ENCODE results near the gene NEMP1.
"Not testable (repeated sequence)": the region's sequence is repeated elsewhere in the genome, so short reads cannot be mapped to it uniquely, and the experiment has no call there.

The NEMP1 gene

DNA sequence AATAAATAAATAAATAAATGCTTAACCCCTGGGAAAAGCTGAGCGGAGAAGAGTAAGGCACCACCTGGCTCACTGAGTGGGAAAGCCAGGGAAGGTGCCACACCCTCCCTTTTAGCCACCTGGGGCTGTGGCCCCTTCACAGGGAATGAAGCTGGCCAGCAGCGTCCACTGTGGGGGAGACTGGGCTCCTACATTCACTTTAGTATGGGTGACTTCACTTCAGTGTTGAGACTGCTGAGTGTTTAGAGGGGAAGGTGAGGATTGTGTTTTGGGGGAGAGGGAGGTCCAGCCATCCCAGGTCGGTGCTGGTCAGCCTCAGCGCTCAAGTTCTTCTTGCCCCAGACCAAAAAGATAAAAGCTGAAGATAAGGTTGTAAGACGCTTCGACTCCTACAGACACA, 11.9 kb upstream of the NEMP1 start:
- no peak for DNase-seq

DNA sequence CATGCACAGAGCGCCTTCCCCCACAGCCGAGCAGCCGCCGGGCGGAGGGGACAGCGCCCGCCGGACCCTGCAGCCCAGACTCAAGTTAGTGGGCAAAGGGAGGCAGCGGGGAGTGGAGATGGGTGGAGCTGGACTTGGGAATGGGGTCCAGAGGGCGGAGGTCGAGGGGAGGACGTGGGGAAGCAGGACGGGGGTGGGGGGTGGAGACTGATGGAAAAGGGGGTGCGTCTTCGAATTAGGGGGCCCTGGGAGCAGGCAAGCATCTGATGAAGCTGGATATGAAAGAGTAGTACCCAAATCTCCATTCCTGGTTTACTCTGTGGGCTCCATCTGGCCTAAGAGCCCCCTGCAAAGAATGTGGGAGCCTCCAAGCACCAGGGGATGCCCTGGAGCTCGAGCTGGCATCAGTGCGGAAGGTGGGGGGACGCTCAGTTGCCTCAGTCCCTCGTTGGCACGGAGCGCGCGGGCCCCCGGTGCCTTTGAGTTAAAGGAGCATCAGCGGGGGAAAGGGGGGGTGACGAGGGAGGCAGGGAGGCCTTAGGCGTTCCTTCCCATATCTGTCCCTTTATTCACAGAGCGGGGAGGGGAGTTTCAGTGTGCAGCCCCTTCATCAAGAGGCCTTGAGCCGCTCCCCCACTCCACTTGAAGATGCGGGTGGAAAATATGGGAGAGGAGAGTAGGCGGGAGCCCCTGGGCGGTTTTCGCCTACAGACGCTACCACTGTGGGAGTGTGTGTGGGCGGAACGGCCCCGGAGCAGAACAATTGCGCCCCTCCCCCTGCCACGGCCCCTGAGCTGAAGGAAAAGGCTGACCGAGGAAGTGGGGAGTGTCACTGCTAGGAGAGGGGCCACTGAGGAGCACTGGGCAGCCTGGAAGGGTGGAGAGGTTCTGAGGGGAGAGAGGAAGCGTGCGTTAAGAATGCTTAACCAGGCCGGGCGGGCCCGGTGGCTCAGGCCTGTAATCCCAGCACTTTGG, 11.0 kb upstream of the NEMP1 start:
- peak in 13 of 14 donors; percentile 19 to 70 (median 56) for DNase-seq

DNA sequence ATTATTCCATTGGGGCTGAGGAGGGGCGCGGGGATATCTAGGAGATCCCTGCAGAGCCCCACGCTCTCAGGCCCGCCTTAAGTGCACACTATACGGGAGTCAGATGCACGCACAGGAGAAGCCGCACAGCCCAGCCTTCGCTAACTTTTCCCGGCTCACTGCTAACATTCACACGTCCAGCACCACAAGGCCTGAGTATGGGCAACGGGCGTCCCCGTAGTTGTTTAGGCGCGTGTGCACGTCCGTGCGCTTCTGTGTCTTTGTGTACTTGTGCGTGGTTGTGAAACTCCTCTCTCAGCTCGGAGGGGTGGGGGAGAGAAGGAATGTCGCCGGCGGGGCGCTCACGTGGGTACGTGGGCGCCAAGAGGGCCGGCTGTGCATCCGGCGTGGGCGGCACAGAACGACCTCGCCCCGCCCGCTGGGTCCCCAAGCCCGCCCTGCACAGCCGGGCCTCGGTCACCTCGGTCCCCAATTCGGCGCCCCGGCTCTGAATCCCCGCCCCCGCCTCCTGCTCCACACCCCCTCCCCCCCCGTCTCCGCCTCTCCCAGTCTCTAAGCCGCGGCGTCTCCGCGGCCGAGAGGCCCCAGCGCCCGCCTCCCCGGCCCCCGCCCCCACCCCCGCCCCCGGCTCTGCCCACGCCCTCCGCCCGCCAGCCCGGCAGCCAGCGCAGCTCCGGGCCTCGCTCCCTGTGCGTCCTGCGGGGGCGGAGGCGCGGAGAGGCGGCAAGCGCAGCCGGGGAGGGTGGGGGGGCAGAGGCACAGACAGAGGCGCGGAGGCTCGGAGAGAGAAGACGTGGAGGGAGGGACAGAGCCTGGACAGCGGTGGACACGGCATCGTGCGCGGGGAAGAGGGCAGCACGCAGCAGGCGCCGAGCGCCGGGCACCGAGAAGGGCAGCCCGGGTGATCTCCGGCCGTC, 10.0 kb upstream of the NEMP1 start, which contains the start of gene NAB2:
NAB2 (plus strand) TSS at position 761 of the 917 bp plus-strand sequence. CDS start 158 bp downstream, outside the sequence.
- DNase-seq = peak; percentile 31 to 96 (median 84)

DNA sequence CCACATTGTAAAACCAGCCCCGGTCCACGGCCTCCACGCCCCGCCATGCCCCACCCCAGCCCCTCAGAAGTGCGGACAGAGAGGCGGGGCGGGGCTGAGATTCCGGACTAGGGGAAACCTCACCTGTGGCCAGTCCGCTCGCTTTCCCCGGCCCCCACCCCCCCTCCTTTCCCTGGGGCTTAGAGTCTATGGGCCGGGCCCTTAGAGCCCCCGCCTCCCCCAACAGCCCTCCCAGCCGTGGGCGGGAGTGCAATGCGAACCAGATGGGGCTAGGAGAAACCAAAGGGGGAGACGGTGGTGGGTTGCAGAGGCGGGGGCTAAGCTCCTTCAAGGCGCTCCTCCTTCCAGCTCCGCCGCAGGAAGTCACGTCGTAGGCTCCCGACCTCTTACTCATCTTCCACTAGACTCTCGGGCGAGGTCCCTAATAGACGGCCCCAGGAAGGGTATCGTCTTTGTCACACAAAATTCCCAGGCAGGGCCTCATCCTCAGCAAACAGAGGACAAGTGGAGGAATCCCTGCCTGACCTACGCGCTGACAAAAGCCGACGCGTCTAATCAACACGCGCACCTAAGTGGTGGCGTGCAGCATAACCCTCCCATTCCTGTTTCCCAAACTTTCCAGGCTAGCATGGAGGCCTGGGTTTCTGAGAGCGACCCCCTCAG, 9.2 kb upstream of the NEMP1 start:
- DNase-seq = peak in 9 of 14 donors; percentile 31 to 73 (median 60)

DNA sequence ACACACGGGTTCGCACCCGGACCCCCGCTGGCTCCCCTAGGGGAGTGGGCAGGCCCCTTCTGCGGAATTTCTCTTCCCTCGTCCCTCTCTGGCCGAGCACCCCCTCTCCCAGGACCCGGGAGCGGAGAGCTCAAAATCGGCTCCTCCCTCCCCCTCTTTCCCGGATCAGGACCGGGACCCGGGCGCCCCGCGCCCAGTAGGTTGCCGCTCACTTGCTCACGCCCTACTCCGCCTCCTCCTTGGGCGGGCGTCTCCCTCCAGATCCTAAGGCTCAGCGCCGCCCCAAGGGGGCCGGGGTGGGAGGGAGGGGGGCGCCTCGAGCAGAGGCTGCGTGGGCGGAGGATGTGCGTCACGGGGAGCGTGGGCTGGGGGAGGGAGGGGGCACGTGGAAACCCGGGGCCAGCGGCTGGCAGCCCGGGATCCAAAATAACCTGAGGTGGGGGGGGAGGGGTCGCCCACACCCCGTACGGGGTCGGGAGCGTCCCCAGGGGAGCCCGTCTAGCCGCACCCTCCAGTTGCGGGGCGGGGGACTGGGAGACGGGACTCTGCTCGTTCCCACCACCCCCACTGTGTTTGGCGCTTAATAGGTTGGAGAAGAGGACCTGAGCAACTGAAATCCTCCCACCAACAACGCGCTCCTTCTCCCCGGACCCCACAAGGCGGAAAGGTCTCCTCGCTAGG, 8.6 kb upstream of the NEMP1 start:
- peak in 13 of 14 donors; percentile 29 to 80 (median 70) for DNase-seq

DNA sequence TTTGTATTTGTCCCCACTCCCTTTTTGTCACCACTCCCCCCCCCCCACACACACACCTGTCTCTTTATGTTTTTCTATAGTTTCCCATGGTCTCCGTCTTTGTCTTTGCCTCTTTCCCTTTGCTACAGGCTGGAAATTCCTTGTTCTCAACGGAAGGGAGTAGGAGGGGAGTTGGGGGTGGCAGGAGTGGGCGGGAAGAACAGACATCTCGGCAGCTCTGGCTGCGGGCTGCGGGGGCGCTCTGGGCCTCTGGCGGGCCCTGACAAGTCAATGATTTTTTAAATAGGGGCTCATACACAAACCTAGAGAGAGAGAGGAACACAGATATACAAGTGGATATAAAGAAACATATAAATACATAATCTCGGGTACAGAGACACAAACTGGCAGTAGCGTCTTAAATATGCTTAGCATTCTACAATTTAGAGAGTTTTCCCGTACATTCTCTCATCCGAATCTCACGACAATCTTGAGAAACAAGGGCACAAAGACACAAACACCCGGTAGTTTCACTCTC, 8.0 kb upstream of the NEMP1 start:
- peak in 7 of 14 donors; percentile 22 to 70 (median 37) for DNase-seq

DNA sequence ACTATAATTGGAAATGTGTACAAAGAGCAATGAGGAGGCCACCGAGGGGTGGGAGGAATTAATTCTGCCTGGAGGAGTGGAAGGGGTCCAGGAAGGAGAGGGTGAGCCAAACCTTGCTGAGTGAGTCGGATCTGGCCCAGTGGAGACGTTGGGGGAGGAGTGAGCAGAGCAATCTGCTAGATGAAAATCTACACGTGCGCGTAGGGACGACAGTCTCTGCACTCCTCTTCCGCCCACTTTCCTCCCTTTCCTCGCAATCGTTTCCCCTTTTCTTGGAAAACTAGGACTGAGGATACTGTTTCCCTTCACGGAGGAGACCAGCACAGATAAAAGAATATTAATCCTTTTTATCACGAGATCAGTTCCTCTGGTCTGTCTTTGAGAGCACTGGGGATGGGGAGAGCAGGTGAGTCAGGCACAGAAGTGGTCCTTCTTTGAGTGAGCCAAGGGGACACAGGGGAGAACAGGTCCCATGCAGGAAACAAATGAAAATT, 7.5 kb upstream of the NEMP1 start:
- peak in 1 of 14 donors; percentile 58 for DNase-seq

DNA sequence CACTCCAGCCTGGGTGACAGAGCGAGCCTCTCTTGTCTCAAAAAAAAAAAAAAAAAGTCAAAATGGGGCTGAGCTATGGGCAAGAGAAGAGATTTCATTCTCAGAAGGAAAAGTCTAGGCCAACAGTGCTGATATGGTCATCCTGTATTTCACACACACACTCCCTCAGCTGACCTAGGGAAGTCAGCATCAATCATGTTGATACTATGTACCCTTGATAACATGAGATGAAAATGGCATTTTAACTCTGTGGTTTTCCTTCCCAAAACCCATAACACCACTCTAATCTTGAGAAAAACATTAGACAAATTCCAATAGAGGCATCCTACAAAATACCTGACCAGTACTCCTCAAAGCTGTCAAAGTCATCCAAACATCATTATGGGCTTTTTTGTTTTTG, 2.3 kb upstream of the NEMP1 start:
- DNase-seq = no peak

DNA sequence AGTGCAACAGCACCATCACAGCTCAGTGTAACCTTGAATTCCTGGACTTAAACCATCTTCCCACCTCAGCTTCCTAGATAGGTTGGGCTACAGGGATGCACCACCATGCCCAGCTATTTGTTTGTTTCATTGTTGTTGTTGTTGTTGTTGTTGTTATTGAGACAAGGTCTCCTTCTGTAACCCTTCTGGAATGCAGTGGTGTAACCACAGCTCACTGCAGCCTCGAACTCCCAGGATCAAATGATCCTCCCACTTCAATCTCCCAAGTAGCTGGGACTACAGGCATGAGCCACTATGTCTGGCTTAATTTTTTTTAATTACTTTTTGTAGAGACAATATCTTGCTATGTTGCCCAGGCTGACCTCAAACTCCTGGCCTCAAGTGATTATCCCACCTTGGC, 1.2 kb upstream of the NEMP1 start:
- no peak for DNase-seq

DNA sequence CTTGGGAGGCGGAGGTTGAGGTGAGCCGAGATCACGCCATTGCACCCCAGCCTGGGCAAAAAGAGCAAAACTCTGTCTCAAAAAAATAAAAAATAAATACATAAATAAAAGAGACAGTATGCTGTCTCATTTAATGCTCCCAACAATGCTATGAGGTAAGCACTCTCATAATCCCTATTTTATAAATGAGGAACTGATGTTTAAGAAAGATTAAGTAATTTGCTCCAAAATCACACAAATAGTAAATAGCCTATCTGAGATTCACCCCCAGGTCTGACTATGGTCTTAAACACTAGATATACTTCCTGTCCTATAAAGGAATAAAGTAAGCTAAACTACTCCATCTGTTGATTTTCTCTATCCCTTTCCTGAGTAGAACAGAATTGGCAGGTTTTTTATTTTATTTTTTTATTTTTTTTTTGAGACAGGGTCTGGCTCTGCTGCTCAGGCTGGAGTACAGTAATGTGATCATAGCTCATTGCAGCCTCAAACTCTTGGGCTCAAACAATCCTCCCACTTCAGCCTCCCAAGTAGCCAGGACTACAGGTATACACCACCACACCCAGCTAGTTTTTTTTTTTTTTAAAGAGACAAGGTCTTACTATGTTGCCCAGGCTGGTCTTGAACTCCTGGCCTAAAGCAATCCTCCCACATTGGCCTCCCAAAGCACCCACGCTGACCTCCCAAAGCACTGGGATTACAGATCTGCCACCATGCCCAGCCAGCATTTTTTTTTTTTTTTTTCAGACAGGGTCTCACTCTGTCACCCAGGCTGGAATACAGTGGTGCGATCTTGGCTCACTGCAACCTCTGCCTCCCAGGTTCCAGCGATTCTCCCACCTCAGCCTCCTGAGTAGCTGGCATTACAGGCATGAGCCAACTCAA, 4.8 kb downstream of the NEMP1 start:
- DNase-seq = not testable (repeated sequence)

DNA sequence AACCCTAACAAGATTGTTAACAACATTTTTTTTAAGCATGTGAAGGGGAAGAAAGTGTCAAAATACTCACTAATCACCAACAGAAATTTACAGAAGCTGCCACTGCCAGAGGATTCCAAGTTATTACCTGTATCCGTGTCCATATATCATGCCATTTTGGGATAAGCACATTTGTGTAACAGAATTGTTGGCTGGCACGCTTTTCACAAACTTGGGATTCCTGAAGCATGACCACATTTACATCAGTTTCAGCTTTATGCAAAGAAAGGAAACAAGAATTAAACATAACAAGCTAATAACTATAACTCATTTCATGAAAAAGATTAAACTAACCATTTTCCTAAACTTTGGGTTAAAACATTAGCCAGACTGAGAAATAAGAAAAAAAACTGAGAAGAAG, 5.9 kb downstream of the NEMP1 start:
- no peak for DNase-seq

DNA sequence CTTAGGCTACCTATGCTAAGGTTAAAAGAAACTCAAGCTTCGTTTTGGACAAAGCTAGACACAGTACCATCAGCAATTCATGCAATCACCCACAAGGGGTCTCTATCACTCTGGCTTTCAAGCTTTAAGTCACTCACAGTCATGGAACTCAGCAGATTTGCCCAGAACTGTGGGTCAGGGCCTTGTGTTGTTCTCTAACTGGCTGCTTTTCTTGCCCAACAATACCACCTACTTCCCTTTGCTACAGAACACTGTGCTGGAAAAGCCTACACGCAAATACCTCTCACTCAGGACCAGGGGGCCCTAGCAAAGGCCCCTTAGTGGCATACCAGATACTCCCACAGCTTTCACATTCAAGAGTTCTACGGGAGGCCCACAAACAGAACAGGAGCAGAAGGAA, 9.1 kb downstream of the NEMP1 start:
- peak in 10 of 14 donors; percentile 13 to 54 (median 43) for DNase-seq

DNA sequence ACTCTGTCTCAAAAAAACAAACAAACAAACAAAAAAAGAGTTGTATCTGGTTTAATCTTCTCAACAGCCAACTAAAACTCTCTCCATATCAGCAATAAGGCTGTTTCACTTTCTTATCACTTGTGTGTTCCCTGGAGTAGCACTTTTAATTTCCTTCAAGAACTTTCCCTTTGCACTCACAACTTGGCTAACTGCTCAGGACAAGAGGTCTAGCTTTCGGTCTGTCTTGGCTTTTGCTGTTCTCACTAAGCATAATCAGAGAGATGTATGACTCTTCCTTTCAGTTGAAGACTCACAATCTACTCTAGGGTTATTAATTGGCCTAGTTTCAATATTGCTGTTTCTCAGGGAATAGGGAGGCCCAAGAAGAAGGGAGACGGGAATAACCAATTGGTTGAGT, 12.3 kb downstream of the NEMP1 start:
- no peak for DNase-seq

DNA sequence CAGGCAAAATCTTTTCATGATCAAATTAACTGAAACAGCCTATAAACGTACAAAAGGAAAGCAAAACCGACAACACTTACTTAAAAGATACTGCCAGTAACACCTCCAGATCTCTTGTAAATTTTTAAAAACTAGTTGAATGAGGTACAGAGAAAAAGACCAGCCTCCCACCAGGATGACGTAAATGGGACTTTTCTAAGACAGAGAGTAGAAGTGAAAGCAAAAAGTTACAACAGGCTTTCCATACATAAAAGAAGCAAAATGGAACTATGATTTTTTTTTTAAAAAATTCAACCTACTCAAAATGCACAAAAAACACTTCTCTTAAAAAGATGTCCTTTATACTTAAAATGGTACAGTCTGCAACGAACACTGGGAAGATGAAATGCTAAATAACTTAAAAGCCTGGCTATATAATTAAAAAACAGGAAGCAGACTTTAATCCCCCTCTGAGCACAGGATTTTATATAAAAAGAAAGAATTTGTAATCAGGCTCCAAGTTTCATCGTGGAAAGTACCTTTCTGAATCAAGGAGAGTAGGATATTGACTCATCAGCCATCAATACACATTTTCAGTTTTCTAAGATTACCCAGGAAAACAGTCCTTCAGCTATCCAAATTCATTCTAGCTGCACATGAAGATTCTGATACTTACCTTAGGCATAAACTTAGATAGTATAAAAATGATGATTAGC, 14.5 kb downstream of the NEMP1 start:
- DNase-seq = no peak

DNA sequence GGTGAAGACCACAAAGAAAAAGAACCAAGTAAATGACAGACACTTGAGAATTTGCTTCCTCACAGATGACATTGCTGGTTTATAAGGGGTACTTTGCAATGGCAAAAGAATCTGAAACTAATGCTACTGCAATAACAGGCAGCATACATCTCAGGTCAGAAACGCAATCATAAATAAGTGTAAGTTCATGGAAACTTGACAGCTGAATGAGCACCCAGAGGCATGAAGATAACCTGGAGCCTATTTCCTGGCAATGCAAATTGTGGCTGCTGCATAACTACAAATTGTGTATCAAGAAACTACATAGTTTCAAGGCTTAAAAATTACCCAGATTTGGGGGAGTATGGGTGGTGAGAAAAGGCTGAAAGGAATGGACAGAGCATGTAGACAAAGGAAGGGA, 20.1 kb downstream of the NEMP1 start:
- no peak for DNase-seq

DNA sequence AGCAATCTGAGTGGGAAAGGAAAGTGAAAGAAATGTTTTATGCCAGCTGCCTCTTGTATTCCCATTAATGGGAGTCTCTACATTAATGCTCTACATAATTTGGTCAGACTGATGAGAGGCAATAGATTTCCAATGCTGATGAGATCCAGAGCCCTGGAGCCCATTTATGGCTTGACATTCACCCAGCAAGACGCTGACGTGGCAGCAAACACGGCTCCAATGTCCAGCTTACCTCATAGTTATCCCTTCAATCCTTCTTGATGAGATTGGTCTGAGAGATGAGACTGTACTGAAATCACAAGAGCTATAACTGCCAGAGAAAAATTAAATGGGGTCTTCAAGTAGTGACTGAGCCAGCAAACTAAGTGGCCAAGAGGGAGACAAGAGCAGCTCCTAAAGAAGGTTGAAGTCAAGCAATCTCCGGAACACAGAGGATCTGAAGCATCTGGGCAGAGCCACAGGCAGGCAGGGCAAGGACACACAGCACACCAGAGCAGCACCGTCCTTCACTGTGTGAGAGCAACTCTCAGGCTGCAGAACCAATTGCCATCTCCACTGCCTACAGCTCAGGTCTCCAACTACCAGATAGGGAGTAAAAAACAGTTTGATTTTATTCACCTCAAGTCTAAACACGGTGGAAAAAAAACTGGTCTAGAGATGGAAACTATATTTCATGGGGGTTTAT, 21.4 kb downstream of the NEMP1 start:
- no peak for DNase-seq

DNA sequence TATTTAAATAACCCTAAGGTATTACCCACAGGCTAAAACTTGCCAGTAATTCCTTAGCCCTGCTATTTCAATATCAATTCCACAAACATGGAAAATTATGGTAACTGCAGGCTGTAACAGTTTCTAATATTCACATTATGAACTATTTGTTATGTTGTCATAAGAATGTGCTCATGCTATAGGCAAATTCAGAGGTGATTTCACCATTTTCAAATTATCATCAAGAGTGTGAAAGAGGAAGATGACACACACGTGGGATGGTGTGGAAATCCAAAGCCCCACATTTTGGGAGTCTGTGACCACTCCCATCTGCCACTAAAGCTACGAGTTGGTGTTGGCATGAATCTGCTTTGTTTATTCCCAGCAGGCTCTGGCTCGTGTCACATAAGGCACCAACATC, 22.8 kb downstream of the NEMP1 start:
- no peak for DNase-seq

DNA sequence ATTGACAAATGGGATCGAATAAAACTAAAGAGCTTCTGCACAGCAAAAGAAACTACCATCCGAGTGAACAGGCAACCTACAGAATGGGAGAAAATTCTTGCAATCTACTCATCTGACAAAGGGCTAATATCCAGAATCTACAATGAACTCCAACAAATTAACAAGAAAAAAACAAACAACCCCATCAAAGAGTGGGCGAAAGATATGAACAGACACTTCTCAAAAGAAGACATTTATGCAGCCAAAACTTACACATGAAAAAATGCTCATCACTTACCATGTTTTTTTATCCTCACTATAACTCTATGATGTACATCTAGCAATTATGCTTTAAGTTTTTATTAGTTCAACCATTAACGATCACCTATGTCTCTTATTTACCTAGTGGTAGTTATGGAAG, 24.7 kb downstream of the NEMP1 start:
- not testable (repeated sequence) for DNase-seq

DNA sequence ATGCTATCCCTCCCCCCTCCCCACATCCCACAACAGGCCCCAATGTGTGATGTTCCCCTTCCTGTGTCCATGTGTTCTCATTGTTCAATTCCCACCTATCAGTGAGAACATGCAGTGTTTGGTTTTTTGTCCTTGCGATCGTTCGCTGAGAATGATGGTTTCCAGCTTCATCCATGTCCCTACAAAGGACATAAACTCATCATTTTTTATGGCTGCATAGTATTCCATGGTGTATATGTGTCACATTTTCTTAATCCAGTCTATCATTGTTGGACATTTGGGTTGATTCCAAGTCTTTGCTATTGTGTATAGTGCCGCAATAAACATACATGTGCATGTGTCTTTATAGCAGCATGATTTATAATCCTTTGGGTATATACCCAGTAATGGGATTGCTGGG, 25.4 kb downstream of the NEMP1 start:
- DNase-seq = not testable (repeated sequence)
